Vagina (tissue), 2 donors: ENCODE results near the gene SMAD6. TPM values are rescaled to one million over a fixed set of nuclear protein-coding genes. Genes with fewer than 3 reads are reported as not detected.

Experiments used
- DNase-seq, 2 donors: peaks; one replicate each; pipeline ENCODE4 v3.0.0-alpha.2; 2017; ENCODE audit errors: extremely low spot score in 2 of 2
- H3K27ac ChIP-seq: fragments of 200-600 bp; sonication (generic); one replicate; pipeline ENCODE4 v1.5.1; 2019
- H3K27me3 ChIP-seq: fragments of 200-600 bp; sonication (generic); one replicate; pipeline ENCODE4 v1.5.1; 2019
- H3K36me3 ChIP-seq, 2 donors: fragments of 200-600 bp; sonication (generic); one replicate each; pipeline ENCODE4 v1.5.1; 2017 to 2019
- H3K4me1 ChIP-seq: fragments of 200-600 bp; sonication (generic); one replicate; pipeline ENCODE4 v1.5.1; 2019
- H3K4me3 ChIP-seq, 2 donors: fragments of 200-600 bp; sonication (generic); 1 replicate in 1 of 2; 2 replicates in 1 of 2; pipeline ENCODE4 v1.5.1; 2016 to 2019
- H3K9me3 ChIP-seq: fragments of 200-600 bp; sonication (generic); one replicate; pipeline ENCODE4 v1.5.1; 2019
- POLR2A ChIP-seq, 2 donors: fragments of 450-650 bp; IDR thresholded peaks; one replicate each; pipeline ENCODE4 v1.6.1; 2017; ENCODE audit warnings: antibody characterized with exemption in 2 of 2, mild to moderate bottlenecking in 2 of 2, moderate library complexity in 2 of 2
- POLR2AphosphoS5 ChIP-seq, 2 donors: sonication (generic); formaldehyde crosslinking; IDR thresholded peaks; one replicate each; pipeline ENCODE4 v1.9.0; 2017; ENCODE audit warnings: antibody characterized with exemption in 2 of 2, mild to moderate bottlenecking in 2 of 2, low read depth in 1 of 2; ENCODE audit not compliant: insufficient read depth in 1 of 2
- intact Hi-C: fragments of 100-400 bp; cut with DNase I; formaldehyde crosslinking; loops from one replicate; pipeline ENCODE4 v1.15.1; 2023
- total RNA-seq: library from RNA; depleted of rRNA; stranded (reverse); fragments of >200 nt; gene quantifications from one replicate; pipeline ENCODE4 v1.2.3, GENCODE V29; 2016
- TF ChIP-seq, protein P1 (sequence below), 3 experiments: fragments of 450-650 bp in 2 of 3; fragments of 200-600 bp in 1 of 3; sonication (generic) in 1 of 3; IDR thresholded peaks; one replicate each; pipeline ENCODE4 v1.5.1; 2017 to 2019; ENCODE audit warnings: antibody characterized with exemption in 3 of 3, mild to moderate bottlenecking in 2 of 3, moderate library complexity in 2 of 3

SMAD6 gene
- total RNA-seq, 1 donor from 2014 or later, result 28.5 TPM

DNA sequence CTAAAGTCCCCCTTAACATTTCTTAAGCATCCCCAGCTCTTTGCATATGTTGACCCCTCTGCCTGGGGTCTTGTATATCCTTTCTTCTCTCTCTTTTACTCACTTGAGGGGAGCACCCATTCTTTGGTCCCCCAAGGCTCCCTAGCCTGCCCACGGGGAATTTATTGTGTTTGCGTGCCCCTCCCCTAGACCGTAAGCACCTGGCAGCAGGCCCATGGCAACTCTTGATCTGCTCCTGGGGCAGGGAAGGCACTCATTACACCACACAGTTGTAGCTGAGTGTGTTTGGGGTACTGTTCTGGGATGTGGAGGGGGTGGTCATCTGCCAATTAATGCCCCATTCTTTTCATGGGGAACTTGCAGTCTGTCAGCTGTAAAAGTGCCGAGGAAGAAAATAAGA, 27.3 kb upstream of the SMAD6 start:
- DNase-seq, result no peak
- no peaks in the 10 kb centered on the region for H3K27me3 ChIP-seq
- no peak overlapping the region for H3K4me3 ChIP-seq
- intact Hi-C loops, result no loop called here
- no peaks in the 10 kb centered on the region for H3K4me1 ChIP-seq
- no peak overlapping the region for H3K27ac ChIP-seq
- H3K36me3 ChIP-seq, result no peaks in the 10 kb centered on the region
- TF ChIP-seq POLR2AphosphoS5 (IDR thresholded peaks at IDR 0.05; ENCODE audit: insufficient read depth in 1 of 2, low read depth in 1 of 2), result no peak
- TF ChIP-seq, protein P1, sequence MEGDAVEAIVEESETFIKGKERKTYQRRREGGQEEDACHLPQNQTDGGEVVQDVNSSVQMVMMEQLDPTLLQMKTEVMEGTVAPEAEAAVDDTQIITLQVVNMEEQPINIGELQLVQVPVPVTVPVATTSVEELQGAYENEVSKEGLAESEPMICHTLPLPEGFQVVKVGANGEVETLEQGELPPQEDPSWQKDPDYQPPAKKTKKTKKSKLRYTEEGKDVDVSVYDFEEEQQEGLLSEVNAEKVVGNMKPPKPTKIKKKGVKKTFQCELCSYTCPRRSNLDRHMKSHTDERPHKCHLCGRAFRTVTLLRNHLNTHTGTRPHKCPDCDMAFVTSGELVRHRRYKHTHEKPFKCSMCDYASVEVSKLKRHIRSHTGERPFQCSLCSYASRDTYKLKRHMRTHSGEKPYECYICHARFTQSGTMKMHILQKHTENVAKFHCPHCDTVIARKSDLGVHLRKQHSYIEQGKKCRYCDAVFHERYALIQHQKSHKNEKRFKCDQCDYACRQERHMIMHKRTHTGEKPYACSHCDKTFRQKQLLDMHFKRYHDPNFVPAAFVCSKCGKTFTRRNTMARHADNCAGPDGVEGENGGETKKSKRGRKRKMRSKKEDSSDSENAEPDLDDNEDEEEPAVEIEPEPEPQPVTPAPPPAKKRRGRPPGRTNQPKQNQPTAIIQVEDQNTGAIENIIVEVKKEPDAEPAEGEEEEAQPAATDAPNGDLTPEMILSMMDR (IDR thresholded peaks at IDR 0.05), result no peak
- TF ChIP-seq POLR2A (IDR thresholded peaks at IDR 0.05), result no peak
- H3K9me3 ChIP-seq, result no peaks in the 10 kb centered on the region

DNA sequence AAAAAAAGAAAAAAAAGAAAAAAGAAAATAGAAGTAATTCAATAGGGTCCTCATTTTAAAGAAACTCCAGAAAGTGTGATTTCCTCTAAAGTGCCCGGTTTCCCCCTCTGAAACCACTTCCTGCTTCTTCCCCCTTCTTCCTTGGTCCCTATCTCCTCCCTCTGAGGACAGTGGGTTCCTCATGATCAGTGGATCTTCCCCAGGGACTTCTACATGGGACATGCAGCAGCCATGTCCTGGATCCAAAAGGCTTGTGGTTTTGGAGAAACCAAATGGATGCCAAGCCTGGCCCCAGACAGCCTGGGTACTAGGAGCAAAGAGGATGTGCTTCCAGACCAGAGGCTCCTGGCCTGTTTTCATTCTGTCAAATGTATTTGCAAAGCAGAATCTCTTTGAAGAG, 26.6 kb upstream of the SMAD6 start:
- TF ChIP-seq POLR2A (IDR thresholded peaks at IDR 0.05) (no peak), POLR2AphosphoS5 (IDR thresholded peaks at IDR 0.05; ENCODE audit: insufficient read depth in 1 of 2, low read depth in 1 of 2) (no peak)
- TF ChIP-seq, protein P1 (IDR thresholded peaks at IDR 0.05), result no peak
- intact Hi-C loops, result no loop called here

GRCh38 chr15:66677336-66677735, 24.7 kb upstream of the SMAD6 start:
- no peak for DNase-seq
- H3K27me3 ChIP-seq, result no peaks in the 10 kb centered on the region
- H3K4me3 ChIP-seq, result no peak overlapping the region
- intact Hi-C loops, result no loop called here
- no peak overlapping the region for H3K27ac ChIP-seq
- no peaks in the 10 kb centered on the region for H3K9me3 ChIP-seq
- H3K4me1 ChIP-seq, result no peaks in the 10 kb centered on the region
- H3K36me3 ChIP-seq, result no peaks in the 10 kb centered on the region
- no peak for TF ChIP-seq POLR2AphosphoS5 (IDR thresholded peaks at IDR 0.05; ENCODE audit: insufficient read depth in 1 of 2, low read depth in 1 of 2)
- TF ChIP-seq, protein P1 (IDR thresholded peaks at IDR 0.05), result no peak
- TF ChIP-seq POLR2A (IDR thresholded peaks at IDR 0.05), result no peak

More for the DNA sequence above, 26.6 kb upstream of the SMAD6 start:
- no peaks in the 10 kb centered on the region for H3K27me3 ChIP-seq
- no peak for DNase-seq
- H3K36me3 ChIP-seq, result no peaks in the 10 kb centered on the region
- no peak overlapping the region for H3K27ac ChIP-seq
- no peaks in the 10 kb centered on the region for H3K9me3 ChIP-seq
- no peaks in the 10 kb centered on the region for H3K4me1 ChIP-seq
- H3K4me3 ChIP-seq, result no peak overlapping the region

DNA sequence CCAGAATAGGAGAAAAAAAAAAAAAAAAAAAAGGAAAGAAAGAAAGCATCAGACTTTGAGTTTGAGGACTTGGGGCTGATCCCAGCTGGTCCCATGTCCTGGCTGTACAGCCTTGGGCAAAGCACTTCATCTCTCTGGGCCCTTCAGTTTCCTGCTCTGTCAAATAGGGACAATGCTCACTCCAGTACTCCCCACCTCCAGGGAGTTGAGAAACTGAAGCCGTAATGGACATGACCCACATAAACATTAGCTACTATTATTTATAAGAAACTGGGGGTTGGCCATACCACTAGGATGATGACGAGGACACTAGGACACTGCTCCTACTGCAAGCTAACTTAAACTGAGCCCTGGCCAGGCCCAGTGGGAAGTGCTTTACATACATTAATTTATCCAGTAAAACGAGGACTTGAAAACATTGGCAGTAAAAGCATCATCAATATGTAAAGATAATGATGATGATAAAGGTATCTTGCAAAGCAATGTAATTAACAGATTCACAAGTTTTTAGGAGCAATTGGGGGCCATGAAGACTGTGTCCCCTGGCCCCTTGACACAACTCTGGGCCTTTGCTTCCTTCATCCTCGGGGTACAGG, 22.9 kb upstream of the SMAD6 start:
- Histone ChIP-seq H3K9me3 (no peaks in the 10 kb centered on the region), H3K4me3 (no peak overlapping the region), H3K4me1 (no peaks in the 10 kb centered on the region), H3K36me3 (no peaks in the 10 kb centered on the region), H3K27ac (no peak overlapping the region), H3K27me3 (no peaks in the 10 kb centered on the region)
- TF ChIP-seq, protein P1 (IDR thresholded peaks at IDR 0.05), result no peak
- TF ChIP-seq POLR2AphosphoS5 (IDR thresholded peaks at IDR 0.05; ENCODE audit: insufficient read depth in 1 of 2, low read depth in 1 of 2) (no peak), POLR2A (IDR thresholded peaks at IDR 0.05) (no peak)
- DNase-seq, result no peak
- intact Hi-C loops, result no loop called here

GRCh38 chr15:66679657-66680108, 22.4 kb upstream of the SMAD6 start:
- no peak overlapping the region for H3K27ac ChIP-seq
- no peaks in the 10 kb centered on the region for H3K36me3 ChIP-seq
- no peaks in the 10 kb centered on the region for H3K4me1 ChIP-seq
- TF ChIP-seq, protein P1 (IDR thresholded peaks at IDR 0.05), result no peak
- no peak for TF ChIP-seq POLR2AphosphoS5 (IDR thresholded peaks at IDR 0.05; ENCODE audit: insufficient read depth in 1 of 2, low read depth in 1 of 2)
- no peak for TF ChIP-seq POLR2A (IDR thresholded peaks at IDR 0.05)
- H3K9me3 ChIP-seq, result no peaks in the 10 kb centered on the region
- H3K4me3 ChIP-seq, result no peak overlapping the region
- intact Hi-C loops, result no loop called here
- no peak for DNase-seq
- H3K27me3 ChIP-seq, result no peaks in the 10 kb centered on the region
